Measurements from ENCODE around the gene NAA25. TPM values are rescaled to one million over a fixed set of nuclear protein-coding genes. Genes with fewer than 3 reads are reported as not detected.

NAA25 gene
- total and polyA plus RNA-seq, 9 of the 15 experiments (the other 6 are each of a cell fraction or from before 2014, with no cell fraction given) = 26.6 to 59.6 (median 48.9) TPM

- TF ChIP-seq ATF1 (CRISPR knock-in tag; IDR thresholded peaks at IDR 0.05) = no peak
- TF ChIP-seq ATF1 (tag; IDR thresholded peaks at IDR 0.05) = no peak
- TF ChIP-seq ZNF589 (CRISPR knock-in tag; IDR thresholded peaks at IDR 0.05; ENCODE audit: low read depth) = peak; percentile 80; the same call in 1 of the 2 replicates
- no peak for TF ChIP-seq ZNF318 (IDR thresholded peaks at IDR 0.05; ENCODE audit: borderline replicate concordance in 1 of 2, low read depth in 1 of 2)
- peak; percentile 21; the same call in 1 of the 2 replicates for TF ChIP-seq CBFA2T3 (IDR thresholded peaks at IDR 0.05)
- peak; percentile 55 for TF ChIP-seq EP300 (IDR thresholded peaks at IDR 0.05; ENCODE audit: low read length)
- 0 out of 2 replicates have a peak, but pooled peaks have one; percentile 18 for TF ChIP-seq ELF4 (CRISPR knock-in tag; IDR thresholded peaks at IDR 0.05)
- TF ChIP-seq DPF2 (IDR thresholded peaks at IDR 0.05) = peak; percentile 76
- peak; percentile 77 to 79; a peak in 3 of 4 replicates for TF ChIP-seq MAZ (CRISPR knock-in tag; conservative IDR thresholded peaks at IDR 0.05 in 1 of 2, IDR thresholded peaks at IDR 0.05 in 1 of 2)
- TF ChIP-seq EP400 (IDR thresholded peaks at IDR 0.05) = peak; percentile 58
- 0 out of 2 replicates have a peak, but pooled peaks have one; percentile 44 for TF ChIP-seq MTF1 (CRISPR knock-in tag; IDR thresholded peaks at IDR 0.05; ENCODE audit: borderline replicate concordance)
- TF ChIP-seq SNAPC5 (CRISPR knock-in tag; IDR thresholded peaks at IDR 0.05) = 0 out of 2 replicates have a peak, but pooled peaks have one; percentile 25
- peak; percentile 58; the same call in 1 of the 2 replicates for TF ChIP-seq SP1 (CRISPR knock-in tag; IDR thresholded peaks at IDR 0.05)
- 0 out of 2 replicates have a peak, but pooled peaks have one; percentile 16 for TF ChIP-seq THRAP3 (IDR thresholded peaks at IDR 0.05; ENCODE audit: borderline replicate concordance)
- peak; percentile 20; the same call in 1 of the 2 replicates for TF ChIP-seq ESRRA (IDR thresholded peaks at IDR 0.05; ENCODE audit: borderline replicate concordance, low read depth)
- peak; percentile 56 for TF ChIP-seq POLR2G (IDR thresholded peaks at IDR 0.05; ENCODE audit: low read depth, low read length)
- no peak for TF ChIP-seq ZNF507 (tag; conservative IDR thresholded peaks at IDR 0.05)
- peak; percentile 77; the same call in 1 of the 2 replicates for TF ChIP-seq RNF2 (IDR thresholded peaks at IDR 0.05)
- TF ChIP-seq ZFX (CRISPR knock-in tag; IDR thresholded peaks at IDR 0.05) = peak; percentile 42; the same call in 1 of the 2 replicates
- TF ChIP-seq TAL1 (IDR thresholded peaks at IDR 0.05) = peak; percentile 23; the same call in 1 of the 2 replicates
- TF ChIP-seq NR4A1 (CRISPR knock-in tag; IDR thresholded peaks at IDR 0.05) = no peak
- peak; percentile 78 for TF ChIP-seq NR4A1 (tag; IDR thresholded peaks at IDR 0.05)
These were observed 7.9 kb upstream of the NAA25 start (continued) for GRCh38 chr12:112116232-112117060.
